PC-9 (cell line): Measurements from ENCODE around the gene MCM5. TPM values are rescaled to one million over a fixed set of nuclear protein-coding genes. Genes with fewer than 3 reads are reported as not detected.

Source experiments
- BruUV-seq: library from RNA; stranded (reverse); fragments of 400-500 nt; replicated peaks from 2 replicates; lab custom pipeline; 2021; lab: Mats Ljungman, UMichigan
- CTCF ChIA-PET: fragments of 300-600 bp; sonication (Branson Sonifier 250); formaldehyde crosslinking; loops from one replicate; lab custom pipeline; 2022; ENCODE audit warnings: antibody characterized with exemption; lab: Charles Lee
- POLR2A ChIA-PET: fragments of 300-600 bp; sonication (Branson Sonifier 250); formaldehyde crosslinking; loops from one replicate; lab custom pipeline; 2022; ENCODE audit warnings: antibody characterized with exemption; ENCODE audit not compliant: unreplicated experiment; lab: Charles Lee
- DNase-seq, 2 experiments: peaks; one replicate each; pipeline versions ENCODE4 v3.0.0 to v3.0.0-alpha.2; 2015 to 2022; ENCODE audit warnings: mixed read lengths in 1 of 2
- H2AFZ ChIP-seq: fragments of 200-600 bp; sonication (generic); 2 replicates; pipeline ENCODE4 v1.8.1; 2017; ENCODE audit warnings: antibody characterized with exemption
- H3F3A ChIP-seq: fragments of 200-600 bp; sonication (generic); 2 replicates; pipeline ENCODE4 v1.8.1; 2017; ENCODE audit warnings: antibody characterized with exemption, mild to moderate bottlenecking, low read depth; ENCODE audit not compliant: insufficient read depth
- H3K27ac ChIP-seq: fragments of 200-600 bp; sonication (generic); 2 replicates; pipeline ENCODE4 v1.6.1; 2016; ENCODE audit warnings: mixed run types
- H3K27me3 ChIP-seq: fragments of 200-600 bp; sonication (generic); 2 replicates; pipeline ENCODE4 v1.6.1; 2016; ENCODE audit warnings: low read depth, mixed run types; ENCODE audit not compliant: insufficient read depth
- H3K36me3 ChIP-seq: fragments of 200-600 bp; sonication (generic); 2 replicates; pipeline ENCODE4 v1.6.1; 2016; ENCODE audit warnings: low read depth, mixed run types
- H3K4me1 ChIP-seq: fragments of 200-600 bp; sonication (generic); replicated peaks from 2 replicates; pipeline ENCODE4 v1.6.1; 2016; ENCODE audit warnings: mixed run types; ENCODE audit not compliant: insufficient read depth
- H3K4me2 ChIP-seq: fragments of 200-600 bp; sonication (generic); 2 replicates; pipeline ENCODE4 v1.6.1; 2017; ENCODE audit warnings: mixed run types
- H3K4me3 ChIP-seq: fragments of 200-600 bp; sonication (generic); 2 replicates; pipeline ENCODE4 v1.6.1; 2016; ENCODE audit warnings: mixed run types
- H3K79me2 ChIP-seq: fragments of 200-600 bp; sonication (generic); 2 replicates; pipeline ENCODE4 v1.6.1; 2017; ENCODE audit warnings: low read depth, mixed run types
- H3K9me2 ChIP-seq: fragments of 200-600 bp; sonication (generic); 2 replicates; pipeline ENCODE4 v1.8.1; 2017; ENCODE audit warnings: mild to moderate bottlenecking; ENCODE audit not compliant: insufficient read depth
- H3K9me3 ChIP-seq: fragments of 200-600 bp; sonication (generic); 2 replicates; pipeline ENCODE4 v1.8.1; 2016; ENCODE audit warnings: low read depth; ENCODE audit not compliant: insufficient read depth
- H4K20me1 ChIP-seq: fragments of 200-600 bp; sonication (generic); 2 replicates; pipeline ENCODE4 v1.8.1; 2017; ENCODE audit not compliant: insufficient read depth
- CTCF ChIP-seq: fragments of 200-600 bp; sonication (generic); conservative IDR thresholded peaks from 2 replicates; pipeline ENCODE4 v1.6.1; 2017; ENCODE audit warnings: mixed run types, antibody characterized with exemption, mild to moderate bottlenecking, moderate library complexity
- EZH2 ChIP-seq: fragments of 200-600 bp; sonication (generic); IDR thresholded peaks from 2 replicates; pipeline ENCODE4 v1.8.0; 2017; ENCODE audit warnings: antibody characterized with exemption, low read depth
- intact Hi-C: fragments of 100-400 bp; cut with micrococcal nuclease; formaldehyde crosslinking; loops from one replicate; pipeline ENCODE4 v1.10.0; 2022; ENCODE audit not compliant: unreplicated experiment
- total RNA-seq: library from RNA; stranded (reverse); gene quantifications from 2 replicates; pipeline ENCODE4 v1.2.3, GENCODE V29; 2021

Gene MCM5
- total RNA-seq, 1 experiment from 2014 or later, result 115 TPM

DNA sequence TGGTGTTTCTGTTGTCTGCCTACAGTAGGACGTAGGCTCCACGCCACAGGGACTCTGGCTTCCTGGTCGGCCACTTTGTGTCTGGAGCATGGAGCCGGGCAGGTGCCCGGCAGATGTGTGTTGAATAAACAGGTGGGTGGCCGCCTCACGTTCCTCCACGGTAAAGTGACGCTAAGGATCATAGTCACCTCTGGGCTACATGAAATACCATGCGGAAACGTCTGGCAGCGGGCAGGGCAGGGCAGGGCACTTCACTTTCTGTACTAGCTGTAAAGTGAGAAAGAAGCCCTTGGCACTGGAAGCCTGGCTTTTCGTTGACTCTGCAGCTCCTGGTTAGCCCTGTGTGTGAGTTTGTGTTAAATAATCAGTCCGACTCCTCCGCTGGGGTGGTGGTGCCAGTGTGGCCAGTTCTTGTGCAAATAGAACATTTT, 52.4 kb downstream of the MCM5 start:
- Histone ChIP-seq H3K4me2 (no peak overlapping the region), H4K20me1 (no peaks in the 10 kb centered on the region), H3K27me3 (no peaks in the 10 kb centered on the region), H2AFZ (no peak overlapping the region), H3K4me3 (no peak overlapping the region), H3K79me2 (no peaks in the 10 kb centered on the region), H3F3A (peaks cover 12% of the 10 kb centered on the region; the same call in 1 of the 2 replicates), H3K9me3 (no peaks in the 10 kb centered on the region), H3K9me2 (no peaks in the 10 kb centered on the region), H3K27ac (no peak overlapping the region), H3K36me3 (no peaks in the 10 kb centered on the region), H3K4me1 (no peaks in the 10 kb centered on the region)
- BruUV-seq, result no TSS peak
- POLR2A ChIA-PET, result no interaction called here
- DNase-seq, result no peak
- intact Hi-C loops, result no loop called here
- TF ChIP-seq EZH2, result no peak
- no peak for TF ChIP-seq CTCF
- CTCF ChIA-PET, result no interaction called here

GRCh38 chr22:35452810-35453743, 53.1 kb downstream of the MCM5 start:
- CTCF ChIA-PET, result no interaction called here
- BruUV-seq, result no TSS peak
- Histone ChIP-seq H3K79me2 (no peaks in the 10 kb centered on the region), H2AFZ (no peak overlapping the region), H3K4me1 (no peaks in the 10 kb centered on the region), H3K27ac (no peak overlapping the region), H3K27me3 (no peaks in the 10 kb centered on the region), H4K20me1 (no peaks in the 10 kb centered on the region), H3K36me3 (no peaks in the 10 kb centered on the region), H3K9me3 (no peaks in the 10 kb centered on the region), H3K9me2 (no peaks in the 10 kb centered on the region), H3F3A (peaks cover 18% of the 10 kb centered on the region; the same call in 1 of the 2 replicates), H3K4me3 (no peak overlapping the region), H3K4me2 (no peak overlapping the region)
- POLR2A ChIA-PET, result interaction anchor here (0.6 kb wide), 1 partner anchor 87 kb away, joined by 5 read pairs; no protein-coding TSS in a partner anchor
- DNase-seq, result no peak
- intact Hi-C loops, result no loop called here
- TF ChIP-seq EZH2 (no peak), CTCF (no peak)

GRCh38 chr22:35454416-35455054, 54.6 kb downstream of the MCM5 start:
- no TSS peak for BruUV-seq
- Histone ChIP-seq H2AFZ (no peak overlapping the region), H3F3A (peaks cover 18% of the 10 kb centered on the region; the same call in 1 of the 2 replicates), H3K4me2 (no peak overlapping the region), H4K20me1 (no peaks in the 10 kb centered on the region), H3K4me3 (no peak overlapping the region), H3K27me3 (no peaks in the 10 kb centered on the region), H3K27ac (no peak overlapping the region), H3K4me1 (no peaks in the 10 kb centered on the region), H3K79me2 (no peaks in the 10 kb centered on the region), H3K9me2 (no peaks in the 10 kb centered on the region), H3K9me3 (no peaks in the 10 kb centered on the region), H3K36me3 (no peaks in the 10 kb centered on the region)
- TF ChIP-seq CTCF (peak; percentile 33; the same call in 1 of the 2 replicates), EZH2 (no peak)
- intact Hi-C loops, result no loop called here
- CTCF ChIA-PET, result no interaction called here
- DNase-seq, result no peak
- POLR2A ChIA-PET, result interaction anchor here (0.7 kb wide), 1 partner anchor 933 kb away, joined by 3 read pairs; the partner anchor contains the start of gene MYH9
